NCI-H82 treated with DMSO at 0.1 percent for 48 hours (cell line): ENCODE data around the gene STRN.

ENCODE experiments used
- DNase-seq: peaks from one replicate; lab custom pipeline; 2025; ENCODE audit not compliant: unreplicated experiment; lab: John Stamatoyannopoulos, UW

The STRN gene

DNA sequence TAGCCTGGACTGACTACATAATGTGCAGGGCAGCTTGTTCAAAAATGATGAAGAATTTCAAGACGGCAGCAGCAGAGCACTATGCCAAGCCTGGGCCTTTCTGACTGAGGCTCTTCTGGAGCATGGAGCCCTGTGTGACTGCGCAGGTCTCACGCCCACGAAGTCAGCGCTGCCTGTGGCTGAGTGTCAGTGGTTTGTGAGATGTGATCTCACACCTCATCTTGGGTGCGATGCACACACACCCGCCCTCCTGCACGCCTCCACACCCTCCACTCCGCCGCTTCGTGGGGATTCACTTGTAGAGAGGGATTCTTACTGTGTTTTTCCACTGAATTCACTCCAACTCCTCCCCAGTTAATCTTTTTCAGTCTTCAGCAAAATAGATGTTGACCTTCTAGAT lies 166.0 kb downstream of the STRN start:
- no peak for DNase-seq

GRCh38 chr2:36798724-36799123 lies 167.6 kb downstream of the STRN start:
- no peak for DNase-seq

DNA sequence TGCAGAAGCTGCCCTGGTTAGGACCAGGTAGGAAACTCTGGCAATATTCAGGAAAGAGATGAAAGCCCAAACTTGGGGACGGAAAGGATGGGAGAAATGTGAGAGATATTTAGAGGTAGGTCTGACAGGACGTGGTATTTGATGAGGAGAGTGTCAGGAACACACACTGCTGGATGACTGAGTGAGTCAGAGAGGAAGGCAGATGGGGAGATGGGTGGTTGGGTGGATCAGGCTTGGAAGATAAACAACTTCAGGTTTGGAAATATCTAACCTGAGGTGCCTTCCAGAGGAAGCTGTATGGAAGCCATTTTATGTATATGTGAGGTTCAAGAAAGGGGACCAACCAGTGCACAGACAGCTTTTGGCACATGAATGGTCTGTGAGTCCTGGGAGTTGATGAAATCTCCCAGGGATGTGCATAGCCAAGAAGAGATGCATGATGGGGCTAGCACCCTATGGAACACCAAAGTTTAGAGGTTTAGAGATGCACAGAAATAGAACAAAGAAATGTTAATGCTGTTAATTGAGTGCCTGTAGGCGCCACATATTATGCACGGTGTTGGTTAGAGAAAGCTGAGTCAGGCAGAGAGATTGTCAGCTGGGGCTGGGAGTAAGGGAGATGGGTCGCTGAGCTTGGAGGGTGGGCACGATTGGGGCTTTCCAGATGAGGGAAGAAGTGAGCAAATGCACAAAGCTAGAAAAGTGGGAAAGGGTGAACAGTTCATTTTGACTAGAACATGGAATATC lies 168.8 kb downstream of the STRN start:
- DNase-seq: no peak
